ENCODE measurements around the gene POP5.
"Not testable (repeated sequence)": the region's sequence is repeated elsewhere in the genome, so short reads cannot be mapped to it uniquely, and the experiment has no call there.

The POP5 gene

DNA sequence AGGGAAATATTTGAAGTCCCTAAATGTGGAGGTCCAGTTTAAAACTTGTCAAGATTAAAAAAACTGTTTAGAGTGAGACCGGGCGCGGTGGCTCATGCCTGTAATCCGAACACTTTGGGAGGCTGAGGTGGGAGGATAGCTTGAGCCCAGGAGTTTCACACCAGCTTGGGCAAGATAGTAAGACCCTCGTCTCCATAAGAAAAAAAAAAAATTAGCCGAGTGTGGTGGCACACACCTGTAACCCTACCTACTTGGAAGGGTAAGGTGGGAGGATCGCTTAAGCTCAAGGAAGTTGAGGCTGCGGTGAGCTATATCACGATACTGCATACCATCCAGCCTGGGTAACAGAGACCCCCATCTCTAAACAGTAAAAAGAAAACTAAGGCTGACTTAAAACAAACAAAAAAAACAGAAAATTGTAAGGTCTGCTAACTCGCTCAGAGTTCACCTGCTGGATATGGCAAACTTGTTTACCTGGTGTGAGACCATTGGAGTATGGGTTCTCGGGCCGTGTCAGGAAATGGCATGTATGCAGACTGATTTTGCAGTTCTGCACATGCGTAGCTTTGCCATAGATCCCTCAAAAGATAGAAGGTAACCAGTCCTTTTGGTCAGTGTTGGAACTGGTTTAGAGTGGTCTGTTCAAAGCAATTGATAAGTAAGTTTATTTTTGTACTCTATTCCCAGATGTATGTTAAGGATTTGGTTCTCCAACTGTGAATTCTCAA, 45.0 kb downstream of the POP5 start:
- no peak for FAIRE-seq

DNA sequence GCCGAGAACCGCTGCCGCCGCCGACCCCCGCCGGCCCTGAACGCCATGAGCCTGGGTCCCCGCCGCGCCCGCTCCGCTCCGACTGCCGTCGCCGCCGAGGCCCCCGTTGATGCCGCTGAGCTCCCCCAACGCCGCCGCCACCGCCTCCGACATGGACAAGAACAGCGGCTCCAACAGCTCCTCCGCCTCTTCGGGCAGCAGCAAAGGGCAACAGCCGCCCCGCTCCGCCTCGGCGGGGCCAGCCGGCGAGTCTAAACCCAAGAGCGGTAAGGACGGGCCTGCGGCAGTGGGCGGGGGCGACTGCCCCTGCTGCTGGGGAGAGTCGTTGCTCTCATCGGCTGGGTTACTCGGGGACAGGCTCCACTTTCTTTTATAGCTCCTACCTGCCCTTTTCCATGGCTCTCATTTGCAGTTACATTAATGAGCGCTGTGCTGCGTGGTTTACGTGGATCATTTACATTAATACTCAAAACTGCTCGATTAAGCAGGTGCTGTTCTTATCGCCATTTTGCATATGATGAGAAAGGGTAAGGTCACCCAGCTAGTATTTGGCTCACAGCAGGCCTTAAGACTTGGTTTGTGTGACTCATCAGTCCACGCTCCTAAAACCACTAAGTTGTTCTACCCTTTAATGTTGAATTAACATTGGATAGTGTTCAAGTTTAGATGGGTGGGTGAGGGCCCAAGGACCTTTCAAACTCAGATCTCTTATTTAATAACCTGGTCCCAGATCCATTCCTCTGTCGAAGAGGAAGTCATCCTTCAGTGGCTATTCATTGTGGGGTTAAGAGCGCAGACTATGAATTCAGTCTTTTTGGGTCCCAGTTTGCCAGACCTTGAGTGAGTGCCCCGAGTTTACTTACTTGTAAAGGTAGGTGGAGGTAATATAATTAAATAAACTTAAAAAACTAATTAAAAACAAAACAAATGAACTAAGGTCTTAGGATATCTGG, 46.2 kb downstream of the POP5 start:
- no peak for FAIRE-seq

- peak; percentile 19 for FAIRE-seq
Measured at GRCh38 chr12:120534203-120534702, 46.9 kb downstream of the POP5 start, which contains the start of gene RNF10. RNF10 (plus strand) TSS chr12:120534356; CDS start chr12:120534812, 456 bp downstream.

GRCh38 chr12:120532701-120533238, 48.4 kb downstream of the POP5 start:
- FAIRE-seq, result no peak

DNA sequence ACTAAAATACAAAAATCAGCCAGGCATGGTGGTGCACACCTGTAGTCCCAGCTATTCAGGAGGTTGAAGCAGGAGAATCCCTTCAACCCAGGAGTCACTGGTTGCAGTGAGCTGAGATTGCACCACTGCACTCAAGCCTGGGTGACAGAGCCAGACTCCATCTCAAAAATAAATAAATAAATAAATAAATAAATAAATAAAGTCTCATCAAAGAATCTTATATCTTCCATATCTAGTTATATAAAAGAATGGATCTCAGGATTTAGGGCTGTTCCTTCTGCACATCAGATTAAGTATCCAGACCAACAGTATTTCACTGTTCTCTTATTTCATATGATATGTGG, 50.8 kb downstream of the POP5 start:
- FAIRE-seq, result not testable (repeated sequence)

DNA sequence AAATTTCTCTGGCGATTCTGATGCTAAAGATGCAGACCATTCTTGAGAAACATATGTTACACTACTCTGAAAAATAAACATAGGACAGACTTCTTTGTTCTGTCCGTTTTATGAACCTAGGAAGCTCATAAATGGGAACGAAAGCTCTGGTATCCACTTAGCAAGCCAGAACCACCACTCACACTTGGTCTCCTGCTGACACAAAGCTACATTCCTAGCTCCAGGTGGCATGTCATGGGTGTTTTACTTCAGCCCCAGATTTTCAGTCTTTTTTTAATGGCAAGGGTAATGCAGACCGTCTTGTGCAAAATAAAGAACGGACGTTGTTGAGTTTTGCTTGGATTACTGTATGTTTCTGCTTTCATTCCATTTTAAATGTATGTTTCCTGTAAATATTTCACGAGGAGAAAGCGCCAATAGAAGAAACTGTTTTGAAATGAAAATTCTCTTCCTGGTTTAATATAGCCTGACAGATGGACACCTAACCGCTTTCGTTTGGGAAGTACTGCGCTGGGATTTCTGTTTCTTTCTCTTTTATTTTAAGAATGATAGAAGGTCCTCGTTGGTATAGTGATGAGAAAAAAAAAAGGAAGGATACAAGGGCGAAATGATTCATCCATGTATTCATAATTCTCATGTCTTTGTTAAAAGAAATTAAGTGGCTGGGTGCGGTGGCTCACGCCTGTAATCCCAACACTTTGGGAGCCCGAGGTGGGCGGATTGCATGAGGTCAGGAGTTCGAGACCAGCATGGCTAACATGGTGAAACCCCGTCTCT, 51.4 kb downstream of the POP5 start:
- FAIRE-seq, result no peak

DNA sequence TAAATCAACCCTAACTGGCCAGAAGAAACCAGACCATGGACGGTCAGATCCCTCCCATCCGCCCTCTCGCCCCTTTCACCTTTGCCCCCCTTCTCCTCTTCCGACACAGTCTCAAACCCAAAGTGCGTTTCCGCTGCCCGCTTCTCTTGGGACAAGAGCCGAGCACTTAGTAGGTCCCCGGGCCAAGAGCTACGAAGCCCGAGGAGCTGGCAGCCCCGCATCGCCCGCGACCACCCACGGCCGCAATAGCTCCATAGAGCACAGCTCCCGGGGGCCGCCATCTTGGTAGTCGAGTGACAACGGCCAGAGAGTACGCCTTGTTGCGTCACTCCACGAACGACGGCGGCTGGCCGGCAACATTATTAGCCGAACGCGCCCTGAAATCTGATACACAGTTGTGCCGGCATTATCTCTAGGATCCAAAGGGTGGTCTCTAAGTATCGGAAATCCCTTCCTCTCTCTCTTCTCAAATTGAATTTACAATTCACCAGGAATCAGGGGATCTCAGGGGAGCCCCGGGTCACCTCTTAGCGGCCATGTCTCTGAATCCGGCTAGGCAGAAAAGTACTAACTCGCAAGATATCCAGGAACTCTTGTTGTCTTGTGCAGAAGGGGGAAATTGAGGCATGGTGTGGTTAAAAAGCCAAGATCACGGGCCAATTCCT, 52.2 kb downstream of the POP5 start, which contains the start of gene COQ5:
COQ5 (minus strand) TSS at position 298 of the 665 bp plus-strand sequence; CDS start at position 281, 17 bp downstream.
- no peak for FAIRE-seq
